HepG2 (cell line): ENCODE results near the gene SYNPO. TPM values are rescaled to one million over a fixed set of nuclear protein-coding genes. Genes with fewer than 3 reads are reported as not detected.

Source experiments
- CEBPZ ChIP-seq: IDR thresholded peaks from 2 replicates; pipeline ENCODE4 v1.6.1; 2012; ENCODE audit warnings: low read length, improper control_type of control experiment
- ETV5 ChIP-seq: IDR thresholded peaks from 2 replicates; pipeline ENCODE4 v1.6.1; 2018; ENCODE audit warnings: missing biosample characterization, missing genetic modification reagents, inconsistent platforms, borderline replicate concordance
- FOXC1 ChIP-seq: sonication (generic); formaldehyde crosslinking; IDR thresholded peaks from 2 replicates; pipeline ENCODE4 v1.8.0; 2022; ENCODE audit warnings: mild to moderate bottlenecking, missing genetic modification reagents, borderline replicate concordance
- NR0B2 ChIP-seq: sonication (generic); formaldehyde crosslinking; IDR thresholded peaks from 2 replicates; pipeline ENCODE4 v1.4.0; 2020; ENCODE audit warnings: mild to moderate bottlenecking, missing genetic modification reagents
- PRDM10 ChIP-seq: sonication (generic); formaldehyde crosslinking; IDR thresholded peaks from 2 replicates; pipeline ENCODE4 v1.4.0; 2020; ENCODE audit warnings: low read depth, missing genetic modification reagents
- ZBTB14 ChIP-seq: sonication (generic); formaldehyde crosslinking; IDR thresholded peaks from 2 replicates; pipeline ENCODE4 v1.4.0; 2020; ENCODE audit warnings: missing genetic modification reagents
- ZNF234 ChIP-seq: sonication (generic); formaldehyde crosslinking; conservative IDR thresholded peaks from 2 replicates; pipeline ENCODE4 v1.5.1; 2020; ENCODE audit warnings: mild to moderate bottlenecking, missing genetic modification reagents
- ZNF274 ChIP-seq: sonication (generic); formaldehyde crosslinking; IDR thresholded peaks from 2 replicates; pipeline ENCODE4 v1.5.1; 2020; ENCODE audit warnings: mild to moderate bottlenecking, missing genetic modification reagents
- ZNF557 ChIP-seq: sonication (generic); formaldehyde crosslinking; IDR thresholded peaks from 2 replicates; pipeline ENCODE4 v1.4.0; 2020; ENCODE audit warnings: missing genetic modification reagents
- ZNF646 ChIP-seq: sonication (generic); formaldehyde crosslinking; IDR thresholded peaks from 2 replicates; pipeline ENCODE4 v1.9.0; 2021; ENCODE audit warnings: mild to moderate bottlenecking, missing genetic modification reagents
- ZNF713 ChIP-seq: sonication (generic); formaldehyde crosslinking; IDR thresholded peaks from 2 replicates; pipeline ENCODE4 v1.4.0; 2020; ENCODE audit warnings: mild to moderate bottlenecking, missing genetic modification reagents
- ZNF891 ChIP-seq: sonication (generic); formaldehyde crosslinking; IDR thresholded peaks from 2 replicates; pipeline ENCODE4 v1.5.0; 2020; ENCODE audit warnings: mild to moderate bottlenecking, missing genetic modification reagents
- polyA plus RNA-seq, 8 experiments: library from polyadenylated mRNA; depleted of rRNA in 3 of 8; stranded (reverse) in 7 of 8; unstranded in 1 of 8; fragments of >200 nt; fragmentation: Illumina TruSeq in 4 of 8; extraction: Trizol in 4 of 8; gene quantifications; 2 replicates each; pipeline versions ENCODE4 v1.2.1 to v1.2.3, GENCODE V29; 2011 to 2016; ENCODE audit warnings: low read depth in 4 of 8, missing spikeins in 1 of 8, mixed read lengths in 1 of 8; ENCODE audit not compliant: insufficient read depth in 1 of 8
- total RNA-seq, 5 experiments: library from RNA; depleted of rRNA; stranded (reverse); fragments of >200 nt; fragmentation: Illumina TruSeq; extraction: Trizol; gene quantifications; 2 replicates each; pipeline ENCODE4 v1.2.3, GENCODE V29; 2016; ENCODE audit warnings: low read depth in 1 of 5

Gene SYNPO
- total and polyA plus RNA-seq, 2 of the 13 experiments (the other 11 are each of a cell fraction or from before 2014, with no cell fraction given): 0.09 to 0.30 TPM

- TF ChIP-seq ZNF646 (CRISPR knock-in tag) (no peak), ZNF557 (CRISPR knock-in tag) (0 out of 2 replicates have a peak, but pooled peaks have one; percentile 50), CEBPZ (no peak), ZNF274 (CRISPR knock-in tag) (peak; percentile 87; the same call in 1 of the 2 replicates), FOXC1 (CRISPR knock-in tag) (no peak), NR0B2 (CRISPR knock-in tag) (0 out of 2 replicates have a peak, but pooled peaks have one; percentile 69), ZNF891 (CRISPR knock-in tag) (peak; percentile 89), ZNF234 (no peak), ETV5 (CRISPR knock-in tag) (peak; percentile 90), ZBTB14 (CRISPR knock-in tag) (no peak), PRDM10 (CRISPR knock-in tag) (peak; percentile 55; the same call in 1 of the 2 replicates), ZNF713 (CRISPR knock-in tag) (no peak)
Measured at GRCh38 chr5:150700594-150701377, 60.3 kb downstream of the SYNPO start, which contains the start of gene RBM22 (continued).
